ENCODE data around the gene KCNN1.

Gene KCNN1

GRCh38 chr19:17943274-17944221, 23.4 kb upstream of the KCNN1 start:
- Histone ChIP-seq H2BK15ac (ENCODE audit: low read depth, poor library complexity, severe bottlenecking) (no peak overlapping the region), H4K91ac (ENCODE audit: low read length) (no peak overlapping the region), H3K18ac (ENCODE audit: low read depth in 1 of 2, low read length in 2 of 2) (no peak overlapping the region), H3K9ac (ENCODE audit: low read length) (no peak overlapping the region), H3K27me3 (ENCODE audit: control insufficient read depth in 1 of 2, insufficient read depth in 1 of 2, low read length in 2 of 2) (peaks cover 0 to under 1% of the 10 kb centered on the region in 2 experiments), H3K4ac (ENCODE audit: low read depth in 1 of 2, low read length in 2 of 2) (no peak overlapping the region), H3K14ac (ENCODE audit: low read length in 2 of 2) (no peak overlapping the region), H3K79me1 (replicated peaks; ENCODE audit: low read length, poor library complexity, severe bottlenecking) (peaks cover 14% of the 10 kb centered on the region), H3K9me3 (ENCODE audit: control insufficient read depth, low read length) (no peaks in the 10 kb centered on the region), H2BK5ac (ENCODE audit: low read depth, low read length, poor library complexity, severe bottlenecking) (no peak overlapping the region), H2BK120ac (ENCODE audit: low read depth, low read length) (no peak overlapping the region), H2AFZ (ENCODE audit: low read depth, low read length) (no peak overlapping the region), H3K36me3 (ENCODE audit: control insufficient read depth in 1 of 2, insufficient read depth in 2 of 2, low read depth in 1 of 2, low read length in 2 of 2) (peaks cover 9 to 55% of the 10 kb centered on the region in 2 experiments), H2BK12ac (ENCODE audit: low read length in 2 of 2) (no peak overlapping the region), H4K8ac (ENCODE audit: low read length) (no peak overlapping the region), H3K4me1 (ENCODE audit: control insufficient read depth, insufficient read depth, low read depth, low read length) (peaks cover 16% of the 10 kb centered on the region), H3K4me3 (ENCODE audit: insufficient read depth in 1 of 2, low read depth in 1 of 2, low read length in 2 of 2) (no peak overlapping the region), H3K23ac (ENCODE audit: low read length in 2 of 2) (no peak overlapping the region), H2AK5ac (ENCODE audit: low read length, severe bottlenecking) (no peak overlapping the region), H3K4me2 (ENCODE audit: low read length, poor library complexity, severe bottlenecking) (no peak overlapping the region), H3K27ac (ENCODE audit: low read length, poor library complexity, severe bottlenecking) (no peak overlapping the region)
- DNase-seq: no peak
- WGBS: 86% methylated on average over 57 of the region's 57 CpGs

DNA sequence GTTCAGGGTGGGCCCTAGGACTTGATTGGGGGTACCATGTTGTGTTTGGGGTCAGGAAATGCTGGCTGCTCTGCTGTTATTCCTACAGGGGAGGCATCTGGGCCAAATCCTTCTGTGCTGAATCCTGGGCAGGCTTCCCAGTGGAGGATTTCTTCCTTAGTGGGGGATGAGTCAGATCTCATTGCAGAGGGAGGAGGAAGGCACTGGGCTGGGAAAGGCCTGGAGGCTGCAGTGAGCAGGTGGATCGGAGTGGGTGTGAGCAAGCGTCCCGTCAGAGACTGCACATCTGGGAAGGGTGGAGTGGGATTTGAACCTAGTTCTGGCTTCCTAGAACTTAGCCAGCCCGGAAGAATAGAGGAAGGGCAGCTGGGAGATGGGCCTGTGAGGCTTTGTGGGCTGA, 22.6 kb upstream of the KCNN1 start:
- no peak overlapping the region for H3K4me2 ChIP-seq (ENCODE audit: low read length, poor library complexity, severe bottlenecking)
- H2AFZ ChIP-seq (ENCODE audit: low read depth, low read length): no peak overlapping the region
- no peak overlapping the region for H3K23ac ChIP-seq (ENCODE audit: low read length in 2 of 2)
- no peak overlapping the region for H3K9ac ChIP-seq (ENCODE audit: low read length)
- peak; percentile 35 for DNase-seq
- H2BK12ac ChIP-seq (ENCODE audit: low read length in 2 of 2): no peak overlapping the region
- H4K8ac ChIP-seq (ENCODE audit: low read length): no peak overlapping the region
- no peak overlapping the region for H3K18ac ChIP-seq (ENCODE audit: low read depth in 1 of 2, low read length in 2 of 2)
- H3K4me3 ChIP-seq (ENCODE audit: insufficient read depth in 1 of 2, low read depth in 1 of 2, low read length in 2 of 2): no peak overlapping the region
- H3K36me3 ChIP-seq (ENCODE audit: control insufficient read depth in 1 of 2, insufficient read depth in 2 of 2, low read depth in 1 of 2, low read length in 2 of 2): peaks cover 9 to 48% of the 10 kb centered on the region in 2 experiments
- peaks cover 21% of the 10 kb centered on the region for H3K4me1 ChIP-seq (ENCODE audit: control insufficient read depth, insufficient read depth, low read depth, low read length)
- no peak overlapping the region for H2AK5ac ChIP-seq (ENCODE audit: low read length, severe bottlenecking)
- H3K9me3 ChIP-seq (ENCODE audit: control insufficient read depth, low read length): no peaks in the 10 kb centered on the region
- H3K27ac ChIP-seq (ENCODE audit: low read length, poor library complexity, severe bottlenecking): no peak overlapping the region
- H2BK15ac ChIP-seq (ENCODE audit: low read depth, poor library complexity, severe bottlenecking): no peak overlapping the region
- no peak overlapping the region for H2BK120ac ChIP-seq (ENCODE audit: low read depth, low read length)
- no peak overlapping the region for H4K91ac ChIP-seq (ENCODE audit: low read length)
- WGBS: 87% methylated on average over 4 of the region's 4 CpGs
- peaks cover 6 to 8% of the 10 kb centered on the region in 2 experiments for H3K27me3 ChIP-seq (ENCODE audit: control insufficient read depth in 1 of 2, insufficient read depth in 1 of 2, low read length in 2 of 2)
- no peak overlapping the region for H3K4ac ChIP-seq (ENCODE audit: low read depth in 1 of 2, low read length in 2 of 2)
- H3K79me1 ChIP-seq (replicated peaks; ENCODE audit: low read length, poor library complexity, severe bottlenecking): peaks cover 11% of the 10 kb centered on the region
- H2BK5ac ChIP-seq (ENCODE audit: low read depth, low read length, poor library complexity, severe bottlenecking): no peak overlapping the region
- no peak overlapping the region for H3K14ac ChIP-seq (ENCODE audit: low read length in 2 of 2)

GRCh38 chr19:17946965-17947784, 19.7 kb upstream of the KCNN1 start:
- DNase-seq: no peak
- H4K91ac ChIP-seq (ENCODE audit: low read length): no peak overlapping the region
- H2BK5ac ChIP-seq (ENCODE audit: low read depth, low read length, poor library complexity, severe bottlenecking): no peak overlapping the region
- no peak overlapping the region for H3K27ac ChIP-seq (ENCODE audit: low read length, poor library complexity, severe bottlenecking)
- peaks cover 41% of the 10 kb centered on the region for H3K4me1 ChIP-seq (ENCODE audit: control insufficient read depth, insufficient read depth, low read depth, low read length)
- no peak overlapping the region for H2BK120ac ChIP-seq (ENCODE audit: low read depth, low read length)
- no peak overlapping the region for H2BK15ac ChIP-seq (ENCODE audit: low read depth, poor library complexity, severe bottlenecking)
- peaks cover 35% of the 10 kb centered on the region in 2 experiments for H3K27me3 ChIP-seq (ENCODE audit: control insufficient read depth in 1 of 2, insufficient read depth in 1 of 2, low read length in 2 of 2)
- H3K9me3 ChIP-seq (ENCODE audit: control insufficient read depth, low read length): no peaks in the 10 kb centered on the region
- peak overlapping the region; percentile 96 for H3K4me2 ChIP-seq (ENCODE audit: low read length, poor library complexity, severe bottlenecking)
- peak overlapping the region; percentile 91 for H2AFZ ChIP-seq (ENCODE audit: low read depth, low read length)
- peak overlapping the region in 1 of 2 experiments; percentile 80 for H2BK12ac ChIP-seq (ENCODE audit: low read length in 2 of 2)
- peaks cover 3 to 27% of the 10 kb centered on the region in 2 experiments for H3K36me3 ChIP-seq (ENCODE audit: control insufficient read depth in 1 of 2, insufficient read depth in 2 of 2, low read depth in 1 of 2, low read length in 2 of 2)
- H3K9ac ChIP-seq (ENCODE audit: low read length): peak overlapping the region; percentile 83
- 28% methylated on average over 25 of the region's 29 CpGs for WGBS
- no peaks in the 10 kb centered on the region for H3K79me1 ChIP-seq (replicated peaks; ENCODE audit: low read length, poor library complexity, severe bottlenecking)
- H3K4ac ChIP-seq (ENCODE audit: low read depth in 1 of 2, low read length in 2 of 2): no peak overlapping the region
- no peak overlapping the region for H3K23ac ChIP-seq (ENCODE audit: low read length in 2 of 2)
- no peak overlapping the region for H3K14ac ChIP-seq (ENCODE audit: low read length in 2 of 2)
- peak overlapping the region; percentile 47 to 80 for H3K4me3 ChIP-seq (ENCODE audit: insufficient read depth in 1 of 2, low read depth in 1 of 2, low read length in 2 of 2)
- no peak overlapping the region for H3K18ac ChIP-seq (ENCODE audit: low read depth in 1 of 2, low read length in 2 of 2)
- no peak overlapping the region for H2AK5ac ChIP-seq (ENCODE audit: low read length, severe bottlenecking)
- peak overlapping the region; percentile 16 for H4K8ac ChIP-seq (ENCODE audit: low read length)

All from mesenchymal stem cell (in vitro differentiated cells and primary cell).